Naive thymus-derived CD4-positive, alpha-beta T cell (primary cell): ENCODE results near the gene TMEM242. TPM values are rescaled to one million over a fixed set of nuclear protein-coding genes. Genes with fewer than 3 reads are reported as not detected.
A peak's percentile ranks its signal among the peaks of the same experiment; 100 is the strongest.

Experiments used
- ATAC-seq: fragments of 150-1000 bp; cut with Tn5 transposase; 2 replicates; pipeline ENCODE4 v1.10.0; 2021; ENCODE audit warnings: mild to moderate bottlenecking, moderate library complexity
- CTCF ChIA-PET: fragments of 350-600 bp; sonication (Branson Sonifier 250); formaldehyde crosslinking; loops from one replicate; lab custom pipeline; 2021; ENCODE audit warnings: antibody characterized with exemption; lab: Charles Lee
- POLR2A ChIA-PET: fragments of 350-600 bp; sonication (Branson Sonifier 250); formaldehyde crosslinking; loops from one replicate; lab custom pipeline; 2021; ENCODE audit warnings: antibody characterized with exemption, inconsistent platforms; lab: Charles Lee
- DNase-seq, 9 donors: peaks; one replicate each; pipeline versions ENCODE4 v3.0.0 to v3.0.0-alpha.2; 2020 to 2022; ENCODE audit warnings: mixed read lengths in 1 of 9
- H3K27ac ChIP-seq: one replicate; pipeline ENCODE4 v1.7.0; 2013; ENCODE audit warnings: mild to moderate bottlenecking, low read depth, low read length, moderate library complexity
- H3K27me3 ChIP-seq, 2 donors: one replicate each; pipeline ENCODE4 v1.7.0; 2013; ENCODE audit warnings: low read length in 2 of 2, mild to moderate bottlenecking in 2 of 2, moderate library complexity in 2 of 2; ENCODE audit not compliant: control insufficient read depth in 2 of 2, insufficient read depth in 2 of 2
- H3K36me3 ChIP-seq, 3 experiments: 1 replicate in 2 of 3; 2 replicates in 1 of 3; pipeline ENCODE4 v1.7.0; 2013; ENCODE audit warnings: low read length in 3 of 3, mild to moderate bottlenecking in 3 of 3, moderate library complexity in 1 of 3; ENCODE audit not compliant: insufficient read depth in 3 of 3, control insufficient read depth in 2 of 3
- H3K4me1 ChIP-seq, 2 donors: one replicate each; pipeline ENCODE4 v1.7.0; 2013; ENCODE audit warnings: low read length in 2 of 2, mild to moderate bottlenecking in 2 of 2, moderate library complexity in 1 of 2; ENCODE audit not compliant: control insufficient read depth in 2 of 2, insufficient read depth in 2 of 2
- H3K4me3 ChIP-seq: 2 replicates; pipeline ENCODE4 v1.7.0; 2013; ENCODE audit warnings: mild to moderate bottlenecking, low read length
- H3K9me3 ChIP-seq, 3 experiments: 1 replicate in 2 of 3; 2 replicates in 1 of 3; pipeline ENCODE4 v1.7.0; 2013; ENCODE audit warnings: low read length in 3 of 3; ENCODE audit not compliant: control insufficient read depth in 2 of 3
- H3K27ac Mint-ChIP-seq, 9 donors: one replicate each; pipeline ENCODE4 v1.8.0; 2020 to 2022; ENCODE audit warnings: mixed read lengths in 9 of 9, mild to moderate bottlenecking in 8 of 9, moderate library complexity in 5 of 9, inconsistent platforms in 2 of 9
- H3K27me3 Mint-ChIP-seq, 5 donors: one replicate each; pipeline ENCODE4 v1.8.0; 2021 to 2022; ENCODE audit warnings: mixed read lengths in 5 of 5, mild to moderate bottlenecking in 1 of 5
- H3K36me3 Mint-ChIP-seq, 5 donors: one replicate each; pipeline ENCODE4 v1.8.0; 2020 to 2022; ENCODE audit warnings: mixed read lengths in 5 of 5, mild to moderate bottlenecking in 3 of 5, inconsistent platforms in 1 of 5
- H3K4me1 Mint-ChIP-seq, 7 donors: one replicate each; pipeline ENCODE4 v1.8.0; 2020 to 2022; ENCODE audit warnings: mixed read lengths in 7 of 7, mild to moderate bottlenecking in 3 of 7, inconsistent platforms in 1 of 7
- H3K4me3 Mint-ChIP-seq, 10 donors: one replicate each; pipeline ENCODE4 v1.8.0; 2020 to 2022; ENCODE audit warnings: mild to moderate bottlenecking in 10 of 10, mixed read lengths in 10 of 10, moderate library complexity in 6 of 10, inconsistent platforms in 2 of 10
- H3K9me3 Mint-ChIP-seq, 11 donors: one replicate each; pipeline ENCODE4 v1.8.0; 2020 to 2022; ENCODE audit warnings: mixed read lengths in 11 of 11, mild to moderate bottlenecking in 4 of 11, inconsistent platforms in 1 of 11, moderate library complexity in 1 of 11
- intact Hi-C, 2 donors: fragments of 100-400 bp; cut with micrococcal nuclease; formaldehyde crosslinking; loops; one replicate each; pipeline ENCODE4 v1.15.1; 2023
- polyA plus RNA-seq, 2 donors: library from polyadenylated mRNA; unstranded; fragments of 300-500 nt; fragmentation: Illumina TruSeq; gene quantifications; one replicate each; pipeline ENCODE4 v1.2.3, GENCODE V29; 2021
- total RNA-seq, 6 experiments: library from RNA in 5 of 6; stranded (reverse) in 5 of 6; gene quantifications; 1 replicate in 5 of 6; 2 replicates in 1 of 6; pipeline ENCODE4 v1.2.3 and lab custom pipeline; 2021 to 2026

Gene TMEM242
- total and polyA plus RNA-seq, 7 experiments from 2014 or later, result 6.6 to 15.6 (median 12.8) TPM

- Mint-ChIP-seq H3K4me3 (no peak overlapping the region), H3K4me1 (peaks cover 0 to 9% (median 8%) of the 10 kb centered on the region in 7 donors), H3K9me3 (no peaks in the 10 kb centered on the region), H3K27ac (no peak overlapping the region), H3K36me3 (no peaks in the 10 kb centered on the region), H3K27me3 (peaks cover 0 to 15% (median 0%) of the 10 kb centered on the region in 5 donors)
- peaks cover 0 to 5% (median 0%) of the 10 kb centered on the region in 3 experiments for H3K36me3 ChIP-seq
- H3K4me3 ChIP-seq, result no peak overlapping the region
- no peak overlapping the region for H3K27ac ChIP-seq
- no peaks in the 10 kb centered on the region for H3K27me3 ChIP-seq
- H3K4me1 ChIP-seq, result peaks cover 6 to 7% of the 10 kb centered on the region in 2 donors
- intact Hi-C loops, result loop anchor here in 1 of 2 donors (10.0 kb wide), 1 partner anchor 1287 kb away; the partner anchor contains the start of gene TMEM181
- H3K9me3 ChIP-seq, result no peaks in the 10 kb centered on the region
- ATAC-seq (no peak), DNase-seq (no peak)
- ChIA-PET CTCF (no interaction called here), POLR2A (no interaction called here)
Measured at GRCh38 chr6:157278171-157278570, 45.1 kb downstream of the TMEM242 start.

GRCh38 chr6:157276731-157277130 lies 46.6 kb downstream of the TMEM242 start:
- Histone ChIP-seq H3K4me1 (peaks cover 6 to 7% of the 10 kb centered on the region in 2 donors), H3K27ac (no peak overlapping the region), H3K9me3 (no peaks in the 10 kb centered on the region), H3K36me3 (peaks cover 0 to 5% (median 0%) of the 10 kb centered on the region in 3 experiments), H3K4me3 (no peak overlapping the region), H3K27me3 (no peaks in the 10 kb centered on the region)
- H3K4me3 Mint-ChIP-seq, result no peak overlapping the region
- H3K27ac Mint-ChIP-seq, result peak overlapping the region in 2 of 9 donors; percentile 12 to 21
- peaks cover 0 to 10% (median 8%) of the 10 kb centered on the region in 7 donors for H3K4me1 Mint-ChIP-seq
- no peak for DNase-seq
- intact Hi-C loops, result loop anchor here in 1 of 2 donors (10.0 kb wide), 1 partner anchor 1288 kb away; the partner anchor contains the start of gene TMEM181
- ATAC-seq, result no peak
- no peaks in the 10 kb centered on the region for H3K36me3 Mint-ChIP-seq
- H3K27me3 Mint-ChIP-seq, result peaks cover 0 to 15% (median 0%) of the 10 kb centered on the region in 5 donors
- no peaks in the 10 kb centered on the region for H3K9me3 Mint-ChIP-seq
- CTCF ChIA-PET, result interaction anchor here (1.2 kb wide), 1 partner anchor 12 kb away, joined by 3 read pairs; no protein-coding TSS in a partner anchor
- POLR2A ChIA-PET, result no interaction called here

GRCh38 chr6:157276134-157276532 lies 47.2 kb downstream of the TMEM242 start:
- H3K27me3 Mint-ChIP-seq, result peaks cover 0 to 17% (median 0%) of the 10 kb centered on the region in 5 donors
- no peaks in the 10 kb centered on the region for H3K9me3 Mint-ChIP-seq
- DNase-seq (no peak), ATAC-seq (no peak)
- peak overlapping the region in 1 of 10 donors; percentile 41 for H3K4me3 Mint-ChIP-seq
- peaks cover 0 to 5% (median 0%) of the 10 kb centered on the region in 3 experiments for H3K36me3 ChIP-seq
- ChIA-PET POLR2A (interaction anchor here (0.6 to 1.9 kb wide), 2 partner anchors 39 to 1566 kb away, joined by 3 to 7 read pairs; no protein-coding TSS in a partner anchor), CTCF (no interaction called here)
- H3K27me3 ChIP-seq, result no peaks in the 10 kb centered on the region
- peaks cover 0 to 10% (median 8%) of the 10 kb centered on the region in 7 donors for H3K4me1 Mint-ChIP-seq
- no peak overlapping the region for H3K27ac ChIP-seq
- intact Hi-C loops, result loop anchor here in 1 of 2 donors (10.0 kb wide), 1 partner anchor 1289 kb away; the partner anchor contains the start of gene TMEM181
- H3K27ac Mint-ChIP-seq, result peak overlapping the region in 1 of 9 donors; percentile 17
- H3K36me3 Mint-ChIP-seq, result no peaks in the 10 kb centered on the region
- H3K9me3 ChIP-seq, result no peaks in the 10 kb centered on the region
- H3K4me3 ChIP-seq, result no peak overlapping the region
- peaks cover 6 to 7% of the 10 kb centered on the region in 2 donors for H3K4me1 ChIP-seq

GRCh38 chr6:157274471-157275226 lies 48.7 kb downstream of the TMEM242 start:
- intact Hi-C loops, result loop anchor here (1.0 to 10.0 kb wide), 24 partner anchors 39 to 1960 kb away; partner anchors contain the start of genes ARID1B (in 2 of the 2), TFB1M (in 2 of the 2), ZDHHC14 (in 2 of the 2) and GTF2H5 (in 1 of the 2)
- ChIA-PET CTCF (interaction anchor here (0.5 to 2.2 kb wide), 11 partner anchors 9 to 708 kb away, joined by 3 to 7 read pairs (median 3); no protein-coding TSS in a partner anchor), POLR2A (interaction anchor here (0.6 to 2.6 kb wide), 18 partner anchors 11 to 254 kb away, joined by 3 to 18 read pairs (median 4); partner anchors contain the start of gene TMEM242)
- peaks cover 0 to 15% (median 0%) of the 10 kb centered on the region in 5 donors for H3K27me3 Mint-ChIP-seq
- peaks cover 0 to 11% (median 2%) of the 10 kb centered on the region in 11 donors for H3K9me3 Mint-ChIP-seq
- H3K27ac ChIP-seq, result peak overlapping the region; percentile 93
- ATAC-seq, result peak; percentile 95
- peak overlapping the region; percentile 80 for H3K4me3 ChIP-seq
- H3K4me3 Mint-ChIP-seq, result peak overlapping the region; percentile 83 to 96 (median 92)
- H3K9me3 ChIP-seq, result no peaks in the 10 kb centered on the region
- peak; percentile 72 to 94 (median 88) for DNase-seq
- H3K4me1 ChIP-seq, result peaks cover 6 to 7% of the 10 kb centered on the region in 2 donors
- peak overlapping the region; percentile 89 to 98 (median 92) for H3K27ac Mint-ChIP-seq
- peaks cover 0 to 10% (median 8%) of the 10 kb centered on the region in 7 donors for H3K4me1 Mint-ChIP-seq
- peaks cover 0 to 6% (median 0%) of the 10 kb centered on the region in 5 donors for H3K36me3 Mint-ChIP-seq
- H3K36me3 ChIP-seq, result peaks cover 0 to 5% (median 0%) of the 10 kb centered on the region in 3 experiments
- no peaks in the 10 kb centered on the region for H3K27me3 ChIP-seq

GRCh38 chr6:157273756-157274470 lies 49.4 kb downstream of the TMEM242 start:
- Mint-ChIP-seq H3K27ac (peak overlapping the region; percentile 86 to 98 (median 91)), H3K27me3 (peaks cover 0 to 15% (median 0%) of the 10 kb centered on the region in 5 donors), H3K4me3 (peak overlapping the region; percentile 83 to 96 (median 92)), H3K36me3 (peaks cover 0 to 6% (median 0%) of the 10 kb centered on the region in 5 donors), H3K9me3 (peaks cover 0 to 11% (median 2%) of the 10 kb centered on the region in 11 donors), H3K4me1 (peaks cover 0 to 10% (median 7%) of the 10 kb centered on the region in 7 donors)
- H3K4me1 ChIP-seq, result peaks cover 6 to 7% of the 10 kb centered on the region in 2 donors
- intact Hi-C loops, result loop anchor here (1.0 to 10.0 kb wide), 24 partner anchors 39 to 1960 kb away; partner anchors contain the start of genes ARID1B (in 2 of the 2), TFB1M (in 2 of the 2), ZDHHC14 (in 2 of the 2) and GTF2H5 (in 1 of the 2)
- H3K9me3 ChIP-seq, result no peaks in the 10 kb centered on the region
- CTCF ChIA-PET, result interaction anchor here (0.5 to 2.2 kb wide), 10 partner anchors 13 to 707 kb away, joined by 3 to 7 read pairs (median 4); no protein-coding TSS in a partner anchor
- peaks cover 0 to 5% (median 0%) of the 10 kb centered on the region in 3 experiments for H3K36me3 ChIP-seq
- POLR2A ChIA-PET, result interaction anchor here (0.6 to 2.6 kb wide), 20 partner anchors 28 to 1940 kb away, joined by 3 to 18 read pairs (median 4); partner anchors contain the start of gene TMEM242
- H3K27me3 ChIP-seq, result no peaks in the 10 kb centered on the region
- DNase-seq, result peak; percentile 40 to 72 (median 55)
- peak; percentile 57 for ATAC-seq
- H3K4me3 ChIP-seq, result peak overlapping the region; percentile 80
- peak overlapping the region; percentile 93 for H3K27ac ChIP-seq
